Fibroblast of skin of left quadriceps (primary cell): ENCODE measurements around the gene MAP2K2.

ENCODE experiments used
- DNase-seq, 2 experiments: peaks; one replicate each; pipeline ENCODE4 v3.0.0-alpha.2; 2013; ENCODE audit warnings: low read depth in 2 of 2

The MAP2K2 gene

GRCh38 chr19:4043966-4044715 lies 79.8 kb downstream of the MAP2K2 start:
- DNase-seq = no peak

- DNase-seq = no peak
These were observed 80.5 kb downstream of the MAP2K2 start for GRCh38 chr19:4043401-4043800.

GRCh38 chr19:4042731-4043082 lies 81.2 kb downstream of the MAP2K2 start:
- DNase-seq = no peak

- DNase-seq = no peak
These were observed 81.7 kb downstream of the MAP2K2 start for GRCh38 chr19:4042064-4042730.
